NAMALWA (cell line): ENCODE measurements around the gene DNM3.
"Not testable (repeated sequence)": the region's sequence is repeated elsewhere in the genome, so short reads cannot be mapped to it uniquely, and the experiment has no call there.

Source experiments
- DNase-seq: peaks from one replicate; pipeline ENCODE4 v3.0.0-alpha.2; 2015; ENCODE audit warnings: low spot score

DNM3 gene

GRCh38 chr1:172277989-172278388 lies 436.7 kb downstream of the DNM3 start:
- DNase-seq: no peak

GRCh38 chr1:172278478-172278877 lies 437.2 kb downstream of the DNM3 start:
- DNase-seq: no peak

- no peak for DNase-seq
Measured at GRCh38 chr1:172279939-172280636, 438.8 kb downstream of the DNM3 start.

- no peak for DNase-seq
Measured at GRCh38 chr1:172283766-172284165, 442.5 kb downstream of the DNM3 start.

- DNase-seq: no peak
Measured at GRCh38 chr1:172286629-172287076, 445.4 kb downstream of the DNM3 start.

GRCh38 chr1:172287208-172287607 lies 445.9 kb downstream of the DNM3 start:
- DNase-seq: no peak

- no peak for DNase-seq
Measured at GRCh38 chr1:172288581-172288980, 447.3 kb downstream of the DNM3 start.

GRCh38 chr1:172289448-172289847 lies 448.1 kb downstream of the DNM3 start:
- no peak for DNase-seq

- DNase-seq: no peak
Measured at GRCh38 chr1:172292840-172293239, 451.5 kb downstream of the DNM3 start.

- no peak for DNase-seq
Measured at GRCh38 chr1:172293429-172293828, 452.1 kb downstream of the DNM3 start.

- peak; percentile 13 for DNase-seq
Measured at GRCh38 chr1:172298141-172298540, 456.8 kb downstream of the DNM3 start.

- DNase-seq: no peak
Measured at GRCh38 chr1:172298911-172299310, 457.6 kb downstream of the DNM3 start.

GRCh38 chr1:172299515-172299914 lies 458.2 kb downstream of the DNM3 start:
- no peak for DNase-seq

GRCh38 chr1:172307508-172307907 lies 466.2 kb downstream of the DNM3 start:
- not testable (repeated sequence) for DNase-seq

- DNase-seq: no peak
Measured at GRCh38 chr1:172308142-172308541, 466.8 kb downstream of the DNM3 start.

GRCh38 chr1:172308577-172308976 lies 467.3 kb downstream of the DNM3 start:
- DNase-seq: no peak

GRCh38 chr1:172320733-172321132 lies 479.4 kb downstream of the DNM3 start:
- DNase-seq: no peak

GRCh38 chr1:172321451-172321850 lies 480.2 kb downstream of the DNM3 start:
- no peak for DNase-seq

- no peak for DNase-seq
Measured at GRCh38 chr1:172322219-172323061, 481.1 kb downstream of the DNM3 start.

GRCh38 chr1:172323686-172324085 lies 482.4 kb downstream of the DNM3 start:
- no peak for DNase-seq

GRCh38 chr1:172324086-172324485 lies 482.8 kb downstream of the DNM3 start:
- no peak for DNase-seq

- DNase-seq: no peak
Measured at GRCh38 chr1:172324761-172325160, 483.5 kb downstream of the DNM3 start.

- no peak for DNase-seq
Measured at GRCh38 chr1:172325531-172325930, 484.2 kb downstream of the DNM3 start.
